Limb (tissue), 2 donors: ENCODE results near the gene ARHGEF38.
"Not testable (repeated sequence)": the region's sequence is repeated elsewhere in the genome, so short reads cannot be mapped to it uniquely, and the experiment has no call there.

ENCODE experiments used
- DNase-seq, 2 donors: peaks; one replicate each; pipeline ENCODE4 v3.0.0-alpha.2; 2016; ENCODE audit errors: extremely low spot score in 2 of 2

ARHGEF38 gene

GRCh38 chr4:105609819-105610218 is 57.4 kb downstream of the ARHGEF38 start:
- not testable (repeated sequence) for DNase-seq

GRCh38 chr4:105613306-105613705 is 60.9 kb downstream of the ARHGEF38 start:
- DNase-seq, result no peak

GRCh38 chr4:105619188-105619931 is 66.9 kb downstream of the ARHGEF38 start:
- peak in 1 of 2 donors; percentile 53 for DNase-seq

GRCh38 chr4:105620640-105621323 is 68.4 kb downstream of the ARHGEF38 start:
- no peak for DNase-seq

GRCh38 chr4:105622269-105622668 is 69.8 kb downstream of the ARHGEF38 start:
- DNase-seq, result no peak

GRCh38 chr4:105623099-105623498 is 70.7 kb downstream of the ARHGEF38 start:
- no peak for DNase-seq

- DNase-seq, result peak in 1 of 2 donors; percentile 39
These were observed 72.1 kb downstream of the ARHGEF38 start for GRCh38 chr4:105624530-105624929.

- DNase-seq, result no peak
These were observed 72.8 kb downstream of the ARHGEF38 start for GRCh38 chr4:105625214-105625613.

GRCh38 chr4:105626846-105627245 is 74.4 kb downstream of the ARHGEF38 start:
- no peak for DNase-seq

GRCh38 chr4:105627620-105628019 is 75.2 kb downstream of the ARHGEF38 start:
- peak in 1 of 2 donors; percentile 23 for DNase-seq

- DNase-seq, result no peak
These were observed 78.5 kb downstream of the ARHGEF38 start for GRCh38 chr4:105630670-105631655.

GRCh38 chr4:105631818-105632400 is 79.5 kb downstream of the ARHGEF38 start:
- DNase-seq, result no peak

- no peak for DNase-seq
These were observed 80.2 kb downstream of the ARHGEF38 start for GRCh38 chr4:105632599-105632998.

GRCh38 chr4:105633241-105633640 is 80.8 kb downstream of the ARHGEF38 start:
- DNase-seq, result no peak

- DNase-seq, result no peak
These were observed 82.1 kb downstream of the ARHGEF38 start for GRCh38 chr4:105634402-105635080.

GRCh38 chr4:105637408-105638176 is 85.2 kb downstream of the ARHGEF38 start:
- DNase-seq, result peak in 1 of 2 donors; percentile 51

GRCh38 chr4:105641845-105642244 is 89.4 kb downstream of the ARHGEF38 start:
- no peak for DNase-seq

- no peak for DNase-seq
These were observed 91.8 kb downstream of the ARHGEF38 start for GRCh38 chr4:105644257-105644656.

- DNase-seq, result no peak
These were observed 93.0 kb downstream of the ARHGEF38 start for GRCh38 chr4:105645440-105645839.

GRCh38 chr4:105650190-105650589 is 97.8 kb downstream of the ARHGEF38 start:
- no peak for DNase-seq
